HCT116 (cell line): ENCODE results near the gene KIRREL2. TPM values are rescaled to one million over a fixed set of nuclear protein-coding genes. Genes with fewer than 3 reads are reported as not detected.

Experiments
- ATAC-seq: fragments of 200-7000 bp; cut with Tn5 transposase; 2 replicates; pipeline ENCODE4 v1.9.1; 2020; ENCODE audit warnings: mild to moderate bottlenecking, moderate library complexity
- BruUV-seq: library from RNA; stranded (reverse); fragments of 400-500 nt; replicated peaks from 2 replicates; lab custom pipeline; 2021; lab: Mats Ljungman, UMichigan
- CTCF ChIA-PET: fragments of 300-600 bp; sonication (Branson Sonifier 250); formaldehyde crosslinking; loops from one replicate; lab custom pipeline; 2021; ENCODE audit warnings: antibody characterized with exemption; lab: Charles Lee
- POLR2A ChIA-PET: fragments of 300-600, 350-600 bp; sonication (Branson Sonifier 250); formaldehyde crosslinking; loops from one replicate; lab custom pipeline; 2021; ENCODE audit warnings: antibody characterized with exemption; lab: Charles Lee
- RAD21 ChIA-PET, 2 experiments: fragments of 300-600 bp; sonication (Branson Sonifier 250); formaldehyde crosslinking; loops; one replicate each; lab custom pipeline; 2023; ENCODE audit warnings: low total read pairs in 2 of 2; ENCODE audit not compliant: uncharacterized antibody in 2 of 2, unreplicated experiment in 2 of 2, low non-redundant PET in 1 of 2; lab: Charles Lee
- DNase-seq: peaks from one replicate; pipeline ENCODE4 v3.0.0-alpha.2; 2010; ENCODE audit warnings: low read depth, low spot score
- H2AFZ ChIP-seq: fragments of 200-600 bp; shearing (Covaris generic), sonication (generic); 2 replicates; pipeline ENCODE4 v1.6.1; 2017; ENCODE audit warnings: low read depth, mixed run types, mixed read lengths, antibody characterized with exemption, low read length; ENCODE audit not compliant: poor library complexity, severe bottlenecking
- H3K27ac ChIP-seq: 2 replicates; pipeline ENCODE4 v1.5.1; 2012; ENCODE audit warnings: low read depth, low read length
- H3K27me3 ChIP-seq: fragments of 200-600 bp; sonication (generic); 2 replicates; pipeline ENCODE4 v1.6.1; 2016; ENCODE audit warnings: mixed run types, low read length, mixed read lengths; ENCODE audit not compliant: insufficient read depth
- H3K36me3 ChIP-seq, 2 experiments: fragments of 200-500 bp in 1 of 2; fragments of 200-600 bp in 1 of 2; sonication (Bioruptor generic) in 1 of 2; sonication (generic) in 1 of 2; 2 replicates each; pipeline versions ENCODE4 v1.5.1 to v1.6.1; 2014 to 2016; ENCODE audit warnings: low read length in 2 of 2, inconsistent platforms in 1 of 2, mixed read lengths in 1 of 2, mixed run types in 1 of 2; ENCODE audit not compliant: insufficient read depth in 2 of 2, control insufficient read depth in 1 of 2
- H3K4me1 ChIP-seq, 2 experiments: fragments of 200-600 bp in 1 of 2; sonication (generic) in 1 of 2; 2 replicates each; pipeline versions ENCODE4 v1.5.1 to v1.6.1; 2012 to 2017; ENCODE audit warnings: low read length in 2 of 2, inconsistent platforms in 1 of 2, mild to moderate bottlenecking in 1 of 2, mixed read lengths in 1 of 2, mixed run types in 1 of 2, moderate library complexity in 1 of 2; ENCODE audit not compliant: insufficient read depth in 2 of 2, control insufficient read depth in 1 of 2
- H3K4me2 ChIP-seq: fragments of 200-600 bp; sonication (generic); 2 replicates; pipeline ENCODE4 v1.6.1; 2017; ENCODE audit warnings: mixed run types, low read length, mixed read lengths
- H3K4me3 ChIP-seq, 2 experiments: fragments of 200-600 bp in 1 of 2; sonication (generic) in 1 of 2; replicated peaks in 1 of 2; 2 replicates each; pipeline ENCODE4 v1.5.1; 2011 to 2016; ENCODE audit warnings: low read length in 2 of 2, control low read depth in 1 of 2, low read depth in 1 of 2, mild to moderate bottlenecking in 1 of 2, mixed read lengths in 1 of 2, mixed run types in 1 of 2
- H3K79me2 ChIP-seq: fragments of 200-600 bp; sonication (generic); 2 replicates; pipeline ENCODE4 v1.6.1; 2017; ENCODE audit warnings: mild to moderate bottlenecking, mixed run types, low read length, moderate library complexity, mixed read lengths; ENCODE audit not compliant: insufficient read depth
- H3K9ac ChIP-seq: fragments of 200-600 bp; sonication (generic); 2 replicates; pipeline ENCODE4 v1.6.1; 2016; ENCODE audit warnings: low read length, mixed read lengths
- H3K9me2 ChIP-seq: fragments of 200-600 bp; sonication (generic), shearing (Covaris generic); 2 replicates; pipeline ENCODE4 v1.6.1; 2017; ENCODE audit warnings: mixed run types, mild to moderate bottlenecking, moderate library complexity; ENCODE audit not compliant: insufficient read depth
- H3K9me3 ChIP-seq, 2 experiments: fragments of 200-500 bp in 1 of 2; fragments of 200-600 bp in 1 of 2; sonication (Bioruptor generic) in 1 of 2; sonication (generic) in 1 of 2; 2 replicates each; pipeline ENCODE4 v1.6.1; 2014 to 2017; ENCODE audit warnings: low read length in 2 of 2, mixed read lengths in 2 of 2, inconsistent platforms in 1 of 2, low read depth in 1 of 2, mild to moderate bottlenecking in 1 of 2, mixed run types in 1 of 2, moderate library complexity in 1 of 2; ENCODE audit not compliant: control insufficient read depth in 1 of 2, insufficient read depth in 1 of 2
- H4K20me1 ChIP-seq: fragments of 200-600 bp; sonication (generic), shearing (Covaris generic); 2 replicates; pipeline ENCODE4 v1.6.1; 2017; ENCODE audit warnings: mixed run types, mild to moderate bottlenecking, moderate library complexity; ENCODE audit not compliant: insufficient read depth
- CBX3 ChIP-seq: IDR thresholded peaks from 2 replicates; pipeline ENCODE4 v1.6.1; 2012; ENCODE audit warnings: low read depth
- EZH2phosphoT487 ChIP-seq: fragments of 200-600 bp; IDR thresholded peaks from 2 replicates; pipeline ENCODE4 v1.6.1; 2018; ENCODE audit warnings: antibody characterized with exemption, borderline replicate concordance
- JUND ChIP-seq: IDR thresholded peaks from 2 replicates; pipeline ENCODE4 v1.6.1; 2012
- intact Hi-C: fragments of 100-400 bp; cut with micrococcal nuclease; formaldehyde crosslinking; loops from 2 replicates; pipeline ENCODE4 v1.10.0; 2022
- total RNA-seq: library from RNA; stranded (reverse); gene quantifications from one replicate; pipeline ENCODE4 v1.2.1, GENCODE V29; 2021; ENCODE audit not compliant: unreplicated experiment

The KIRREL2 gene
- total RNA-seq, 1 experiment from 2014 or later, result 1.3 TPM

DNA sequence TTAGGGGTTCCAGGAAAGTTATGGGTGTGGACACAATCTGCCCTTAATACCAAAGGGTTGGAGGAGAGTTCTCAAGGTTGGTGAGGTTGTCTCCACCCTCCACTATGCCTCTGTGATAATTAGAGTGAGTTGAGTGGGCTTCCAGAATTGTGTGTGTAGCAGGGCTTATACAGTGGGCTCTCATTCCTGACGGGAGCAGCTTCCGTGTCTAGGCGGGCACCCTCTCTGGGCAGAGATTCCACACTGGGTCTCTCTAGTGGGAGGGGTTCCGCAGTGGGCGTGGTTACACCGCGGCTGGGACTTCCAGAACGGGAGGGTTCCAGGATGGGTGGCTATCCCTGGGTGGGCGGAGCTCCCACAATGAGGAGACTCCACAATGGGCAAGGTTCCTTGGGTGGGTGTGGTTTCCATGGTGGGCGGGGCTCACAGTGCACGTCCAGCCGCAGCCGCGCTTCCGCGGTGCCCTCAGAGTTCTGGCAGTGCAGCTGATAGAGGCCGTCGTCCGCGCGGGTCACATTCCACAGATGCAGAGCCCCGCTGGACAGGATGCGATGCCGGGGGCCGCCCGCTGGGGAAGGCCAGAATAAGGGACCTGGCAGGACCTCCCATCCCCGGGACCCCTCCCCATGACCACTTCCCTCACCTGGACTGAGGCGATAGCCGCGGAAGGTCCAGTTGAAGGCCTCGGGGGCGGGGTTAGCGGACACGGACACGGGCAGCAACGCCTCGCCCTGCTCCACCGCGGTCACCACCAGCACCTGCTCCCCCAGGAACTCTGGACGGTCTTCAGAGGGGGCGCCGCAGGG lies 12.8 kb upstream of the KIRREL2 start (continued):
- TF ChIP-seq JUND, result no peak

DNA sequence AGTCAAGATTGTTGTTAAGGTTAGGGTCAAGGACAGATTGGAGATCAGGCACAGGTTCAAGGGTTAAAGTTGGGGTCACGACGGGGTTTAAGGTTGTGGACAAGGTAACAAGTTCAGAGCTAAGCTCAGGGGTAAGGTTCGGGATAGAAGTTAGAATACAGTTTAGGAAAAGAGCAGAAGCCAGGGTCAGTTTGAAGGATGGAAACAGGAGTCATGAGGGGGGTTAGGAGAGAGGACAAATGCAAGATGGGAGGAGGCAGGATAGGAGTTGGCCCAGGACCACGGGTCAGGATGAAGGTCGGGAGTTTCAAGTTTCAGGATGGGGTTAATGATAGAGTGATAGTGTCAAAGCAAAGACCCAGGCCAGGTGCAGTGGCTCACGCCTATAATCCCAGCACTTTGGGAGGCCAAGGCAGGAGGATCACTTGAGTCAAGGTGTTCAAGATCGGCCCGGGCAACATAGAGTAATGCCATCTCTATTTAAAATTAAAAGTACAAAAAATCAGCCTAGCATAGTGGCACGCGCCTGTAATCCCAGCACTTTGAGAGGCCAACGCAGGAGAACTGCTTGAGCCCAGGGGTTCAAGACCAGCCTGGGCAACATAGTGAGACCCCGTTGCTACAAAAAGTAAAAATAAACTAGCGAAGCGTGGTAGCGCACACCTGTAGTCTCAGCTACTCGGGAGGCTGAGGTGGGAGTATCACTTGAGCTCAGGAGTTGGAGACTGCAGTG lies 12.1 kb upstream of the KIRREL2 start:
- BruUV-seq, result no TSS peak
- ATAC-seq, result no peak
- H3K9ac ChIP-seq, result peak overlapping the region; percentile 36; the same call in 1 of the 2 replicates
- DNase-seq, result no peak
- no peaks in the 10 kb centered on the region for H3K9me3 ChIP-seq
- ChIA-PET CTCF (no interaction called here), RAD21 (interaction anchor here in 1 of 2 experiments (0.7 kb wide), 1 partner anchor 94 kb away, joined by 5 read pairs; no protein-coding TSS in a partner anchor), POLR2A (interaction anchor here (1.0 kb wide), 1 partner anchor 17 kb away, joined by 4 read pairs; no protein-coding TSS in a partner anchor)
- 0 out of 2 replicates have a peak, but pooled peaks have one; percentile 19 for TF ChIP-seq CBX3
- no peak for TF ChIP-seq EZH2phosphoT487
- H3K4me1 ChIP-seq, result peaks cover 17 to 35% of the 10 kb centered on the region in 2 experiments; a peak in 3 of 4 replicates
- no peaks in the 10 kb centered on the region for H4K20me1 ChIP-seq
- no peaks in the 10 kb centered on the region for H3K27me3 ChIP-seq
- peak overlapping the region; percentile 47 to 61 for H3K4me3 ChIP-seq
- H3K79me2 ChIP-seq, result no peaks in the 10 kb centered on the region
- no peak overlapping the region for H2AFZ ChIP-seq
- intact Hi-C loops, result no loop called here
- no peaks in the 10 kb centered on the region for H3K9me2 ChIP-seq
- H3K27ac ChIP-seq, result no peak overlapping the region
- H3K4me2 ChIP-seq, result peak overlapping the region; percentile 98
- no peaks in the 10 kb centered on the region for H3K36me3 ChIP-seq
